ENCODE measurements around the gene AQR. TPM values are rescaled to one million over a fixed set of nuclear protein-coding genes. Genes with fewer than 3 reads are reported as not detected.
"Not testable (repeated sequence)": the region's sequence is repeated elsewhere in the genome, so short reads cannot be mapped to it uniquely, and the experiment has no call there.

AQR gene
- total RNA-seq, 1 experiment from 2014 or later: 52.7 TPM

DNA sequence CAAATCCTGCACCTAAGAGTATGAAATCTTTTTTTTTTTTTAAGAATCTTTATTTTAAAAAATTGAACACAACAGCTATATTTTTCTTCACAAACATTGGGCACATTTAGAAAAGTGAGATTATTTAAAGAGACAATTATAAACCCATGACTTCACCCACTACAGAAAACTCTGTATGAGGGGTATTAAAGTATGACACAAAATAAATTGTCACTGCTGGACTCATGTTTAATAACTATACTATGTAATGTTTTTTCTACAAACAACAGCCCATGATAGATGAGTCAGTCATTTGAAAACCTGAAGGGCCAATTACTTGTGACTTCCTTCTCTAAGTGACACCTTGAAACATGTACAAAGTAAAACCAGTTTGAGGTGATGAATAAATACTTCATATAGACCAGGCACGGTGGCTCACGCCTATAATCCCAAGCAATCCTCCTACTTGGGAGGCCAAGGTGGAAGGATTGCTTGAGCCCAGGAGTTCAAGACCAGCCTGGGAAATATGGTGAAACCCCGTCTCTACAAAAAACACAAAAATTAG, 36.0 kb downstream of the AQR start:
- no peak overlapping the region for H3K27ac ChIP-seq
- peaks cover 74% of the 10 kb centered on the region for H3K36me3 ChIP-seq
- no peaks in the 10 kb centered on the region for H3K9me3 ChIP-seq (replicated peaks)
- no peak for DNase-seq
- H3K4me1 ChIP-seq: no peaks in the 10 kb centered on the region
- H3K4me3 ChIP-seq: no peak overlapping the region
- H3K27me3 ChIP-seq: no peaks in the 10 kb centered on the region

DNA sequence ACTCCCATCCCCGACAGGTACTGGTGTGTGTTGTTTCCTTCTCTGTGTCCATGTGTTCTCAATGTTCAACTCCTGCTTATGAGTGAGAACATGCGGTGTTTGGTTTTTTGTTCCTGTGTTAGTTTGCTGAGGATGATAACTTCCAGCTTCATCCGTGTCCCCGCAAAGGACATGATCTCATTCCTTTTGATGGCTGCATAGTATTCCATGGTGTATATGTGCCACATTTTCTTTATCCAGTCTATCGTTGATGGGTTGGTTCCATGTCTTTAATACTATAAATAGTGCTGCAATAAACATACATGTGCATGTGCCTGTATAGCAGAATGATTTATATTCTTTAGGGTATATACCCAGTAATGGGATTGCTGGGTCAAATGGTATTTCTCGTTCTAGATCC, 41.2 kb downstream of the AQR start:
- not testable (repeated sequence) for H3K27ac ChIP-seq; H3K4me1 ChIP-seq; H3K4me3 ChIP-seq; DNase-seq; H3K9me3 ChIP-seq (replicated peaks); H3K27me3 ChIP-seq
- peaks cover 71% of the 10 kb centered on the region for H3K36me3 ChIP-seq

DNA sequence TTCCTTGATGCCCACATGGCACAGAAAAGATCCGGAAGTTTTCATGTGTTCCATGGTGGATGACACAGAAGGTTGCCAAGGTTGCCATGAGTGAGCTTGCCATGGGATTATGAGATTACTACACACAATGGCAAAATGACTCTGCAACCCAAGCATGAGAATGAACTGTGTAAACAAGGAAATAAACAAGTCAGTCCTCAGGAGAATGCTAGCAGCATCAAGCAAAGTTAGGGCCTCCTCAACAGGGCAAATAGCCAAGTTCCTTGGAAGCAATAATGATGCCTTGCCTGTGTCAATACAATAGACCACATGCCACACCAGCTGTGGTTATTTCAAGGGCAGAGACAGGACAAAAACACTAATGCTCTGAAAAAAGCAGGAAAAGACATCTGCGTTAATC, 41.8 kb downstream of the AQR start:
- H3K4me1 ChIP-seq: no peaks in the 10 kb centered on the region
- H3K4me3 ChIP-seq: no peak overlapping the region
- no peak overlapping the region for H3K27ac ChIP-seq
- H3K9me3 ChIP-seq (replicated peaks): no peaks in the 10 kb centered on the region
- no peaks in the 10 kb centered on the region for H3K27me3 ChIP-seq
- peaks cover 64% of the 10 kb centered on the region for H3K36me3 ChIP-seq
- DNase-seq: no peak

DNA sequence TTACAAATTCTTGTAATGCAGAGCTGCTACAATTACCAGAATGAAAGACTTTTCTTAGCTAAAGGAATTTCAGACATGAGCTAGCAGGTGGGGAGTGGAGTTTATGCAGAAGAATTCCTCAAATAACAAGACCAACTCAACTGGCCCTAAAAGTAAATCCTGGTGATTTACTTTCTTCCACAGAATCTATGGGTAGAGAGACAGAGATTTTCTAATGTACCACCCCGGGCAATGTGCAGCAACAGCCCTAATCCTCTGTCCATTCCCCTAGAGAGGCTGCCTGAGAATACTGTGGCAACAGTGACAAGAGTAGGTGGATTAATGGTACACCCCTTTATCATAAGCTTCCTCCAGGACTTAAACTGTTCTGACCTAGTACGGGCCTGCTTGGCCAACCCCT, 55.2 kb downstream of the AQR start:
- DNase-seq: peak; percentile 56 to 67
- no peaks in the 10 kb centered on the region for H3K27me3 ChIP-seq
- no peaks in the 10 kb centered on the region; the same call in none of the 2 replicates for H3K9me3 ChIP-seq (replicated peaks)
- peaks cover 68% of the 10 kb centered on the region for H3K36me3 ChIP-seq
- H3K4me1 ChIP-seq: peaks cover 22% of the 10 kb centered on the region
- no peak overlapping the region for H3K4me3 ChIP-seq
- H3K27ac ChIP-seq: peak overlapping the region; percentile 19; the same call in 1 of the 2 replicates

DNA sequence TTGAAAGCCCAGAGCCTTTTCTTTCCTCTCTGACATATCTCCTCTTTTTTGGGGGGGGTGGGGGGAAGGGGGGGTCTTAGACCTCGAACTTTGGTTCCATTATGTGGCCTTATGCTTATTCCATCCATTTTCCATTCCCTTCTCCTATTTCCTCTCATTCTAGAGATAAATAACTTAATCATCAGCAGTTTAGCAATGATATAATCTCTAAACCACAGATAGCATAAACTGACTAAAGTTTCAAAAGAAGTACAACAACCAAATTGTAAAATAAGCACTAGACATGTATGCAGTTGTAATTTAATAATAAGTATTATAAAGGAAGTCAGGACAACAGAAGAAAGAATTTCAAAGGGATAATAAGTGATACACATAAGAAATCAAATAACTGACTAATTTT, 64.5 kb downstream of the AQR start:
- peaks cover 18% of the 10 kb centered on the region for H3K4me1 ChIP-seq
- H3K4me3 ChIP-seq: no peak overlapping the region
- H3K27ac ChIP-seq: no peak overlapping the region
- H3K27me3 ChIP-seq: no peaks in the 10 kb centered on the region
- peaks cover 62% of the 10 kb centered on the region for H3K36me3 ChIP-seq
- H3K9me3 ChIP-seq (replicated peaks): no peaks in the 10 kb centered on the region
- no peak for DNase-seq

DNA sequence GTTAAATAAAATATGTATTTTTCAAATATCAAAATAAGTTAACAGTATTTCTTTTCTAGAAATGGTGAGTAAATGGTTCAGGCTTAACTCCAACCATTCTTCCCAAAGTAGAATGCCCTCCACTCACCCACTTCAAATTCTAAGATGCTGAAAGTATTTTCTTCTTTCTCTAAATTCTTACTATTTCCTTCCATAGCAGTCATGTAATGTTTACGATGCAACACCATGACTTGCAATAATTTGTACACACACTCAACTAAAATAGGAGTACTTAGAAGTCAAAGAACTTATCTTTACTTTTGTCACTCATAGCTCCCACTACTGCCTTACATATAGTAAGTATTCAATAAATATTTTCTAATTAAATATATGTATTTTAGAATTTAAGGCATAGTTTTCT, 65.0 kb downstream of the AQR start:
- H3K4me1 ChIP-seq: peaks cover 18% of the 10 kb centered on the region
- no peak overlapping the region for H3K27ac ChIP-seq
- no peaks in the 10 kb centered on the region for H3K27me3 ChIP-seq
- no peak for DNase-seq
- H3K4me3 ChIP-seq: no peak overlapping the region
- no peaks in the 10 kb centered on the region for H3K9me3 ChIP-seq (replicated peaks)
- peaks cover 65% of the 10 kb centered on the region for H3K36me3 ChIP-seq

DNA sequence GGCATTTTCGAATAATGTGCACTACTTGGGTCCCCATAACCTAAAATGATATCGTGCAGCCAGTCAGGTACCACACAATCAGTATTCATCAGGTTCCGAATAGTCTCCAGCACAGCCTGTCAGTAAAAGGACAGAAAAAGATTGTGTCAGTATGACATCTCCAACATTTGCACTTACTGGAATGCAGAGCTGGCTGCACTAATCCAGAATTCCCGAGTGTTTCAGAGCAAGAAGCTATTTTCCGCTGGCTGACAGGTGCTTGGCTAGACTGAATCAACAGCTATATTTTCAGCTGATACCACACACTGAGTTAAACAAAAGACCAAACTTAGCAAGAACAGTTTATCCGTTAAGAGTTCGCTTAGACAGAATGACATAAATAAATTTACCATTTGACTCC, 68.8 kb downstream of the AQR start:
- Histone ChIP-seq H3K4me1 (peaks cover 18% of the 10 kb centered on the region), H3K4me3 (no peak overlapping the region), H3K36me3 (peaks cover 61% of the 10 kb centered on the region), H3K9me3 (replicated peaks) (no peaks in the 10 kb centered on the region), H3K27me3 (no peaks in the 10 kb centered on the region), H3K27ac (peak overlapping the region; percentile 41)
- peak; percentile 56 to 70 for DNase-seq

DNA sequence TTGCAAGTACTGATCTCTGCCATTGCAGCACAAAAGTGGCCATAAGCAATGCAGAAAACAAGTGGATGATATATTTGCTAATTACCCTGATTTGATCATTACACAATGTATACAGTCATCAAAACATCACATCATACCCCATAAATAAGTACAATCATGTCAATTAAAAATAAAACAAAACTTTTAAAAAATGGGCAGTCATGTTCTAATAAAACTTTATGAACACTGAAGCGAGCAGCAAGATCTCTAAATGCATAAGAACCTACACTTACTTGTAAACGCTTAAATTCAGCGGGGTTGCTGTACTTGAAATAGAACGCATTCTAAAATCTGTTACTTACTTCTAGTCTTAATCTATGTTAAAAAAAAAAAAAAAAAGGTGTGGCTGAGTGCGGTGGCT, 73.4 kb downstream of the AQR start:
- peaks cover 5% of the 10 kb centered on the region; the same call in 1 of the 2 replicates for H3K9me3 ChIP-seq (replicated peaks)
- H3K4me1 ChIP-seq: peaks cover 11% of the 10 kb centered on the region
- no peaks in the 10 kb centered on the region for H3K27me3 ChIP-seq
- no peak overlapping the region for H3K27ac ChIP-seq
- H3K4me3 ChIP-seq: no peak overlapping the region
- H3K36me3 ChIP-seq: peaks cover 75% of the 10 kb centered on the region
- no peak for DNase-seq

DNA sequence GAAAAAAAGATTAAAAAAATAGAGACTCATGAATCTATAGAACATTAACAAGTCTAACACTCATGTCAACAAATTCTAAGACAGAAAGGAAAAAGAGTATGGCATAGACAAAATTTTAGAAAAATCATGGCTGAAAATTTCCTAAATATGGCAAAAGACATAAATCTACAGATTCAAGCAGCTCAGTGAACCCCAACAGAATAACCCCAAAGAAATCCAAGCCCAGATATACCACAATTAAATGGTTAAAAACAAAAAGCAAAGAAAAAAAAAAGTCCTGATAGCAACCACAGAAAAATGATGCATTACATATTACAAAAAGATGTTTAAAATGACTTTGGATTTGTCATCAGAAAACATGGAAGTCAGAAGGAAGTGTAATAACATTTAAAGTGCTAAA, 75.6 kb downstream of the AQR start:
- Histone ChIP-seq H3K27ac (no peak overlapping the region), H3K36me3 (peaks cover 84% of the 10 kb centered on the region), H3K27me3 (no peaks in the 10 kb centered on the region), H3K4me1 (no peaks in the 10 kb centered on the region), H3K9me3 (replicated peaks) (peaks cover 5% of the 10 kb centered on the region; the same call in 1 of the 2 replicates), H3K4me3 (no peak overlapping the region)
- no peak for DNase-seq

DNA sequence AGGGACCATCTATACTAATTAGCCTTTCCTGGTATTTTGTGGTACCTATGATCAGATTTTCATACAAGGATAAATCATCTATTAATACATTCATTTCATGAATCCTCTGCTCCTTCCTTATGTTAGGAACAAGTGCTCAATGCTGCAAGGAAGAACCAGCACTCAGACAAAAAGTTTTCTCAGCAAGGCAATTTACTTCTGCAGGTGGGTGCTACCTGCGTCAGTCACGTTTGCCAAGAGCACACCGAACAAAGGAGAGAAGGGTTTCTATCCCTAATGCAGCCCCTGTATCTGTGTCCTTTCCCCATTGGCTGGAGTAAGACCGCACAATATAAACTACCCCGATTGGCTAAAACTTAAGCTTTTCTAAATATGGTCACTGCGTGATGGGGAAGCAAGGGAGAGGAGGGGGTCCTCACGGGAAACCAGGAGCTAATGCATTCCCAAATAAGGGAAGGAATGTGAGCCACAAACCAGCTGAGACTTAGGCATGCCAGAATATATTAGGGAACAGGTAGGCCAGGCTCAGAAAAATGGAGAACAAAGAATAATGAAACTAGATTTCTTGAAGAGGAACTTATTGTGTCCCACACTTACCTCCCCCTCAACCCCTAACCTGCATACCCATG, 76.5 kb downstream of the AQR start:
- Histone ChIP-seq H3K36me3 (peaks cover 89% of the 10 kb centered on the region), H3K27me3 (no peaks in the 10 kb centered on the region), H3K4me3 (no peak overlapping the region), H3K9me3 (replicated peaks) (peaks cover 5% of the 10 kb centered on the region; the same call in 1 of the 2 replicates), H3K27ac (no peak overlapping the region), H3K4me1 (no peaks in the 10 kb centered on the region)
- no peak for DNase-seq

DNA sequence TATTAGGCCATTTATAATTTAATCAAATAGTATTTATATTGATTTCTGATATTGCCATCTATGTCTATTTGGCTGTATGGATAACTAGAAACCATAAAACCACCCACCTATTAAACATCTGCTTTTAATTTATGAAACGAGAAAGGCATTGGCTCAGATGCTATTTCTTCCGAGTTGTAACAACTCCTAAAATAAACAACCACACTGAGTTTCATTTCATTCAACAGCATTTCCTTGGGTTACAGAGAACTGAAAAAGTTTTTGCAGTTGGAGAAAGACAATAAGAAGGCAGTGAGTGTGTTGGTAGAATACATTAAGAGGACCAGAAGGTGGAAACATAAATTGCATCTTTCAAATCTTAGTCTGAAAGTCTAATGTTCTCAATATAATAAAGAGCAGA, 79.1 kb downstream of the AQR start:
- H3K4me1 ChIP-seq: no peaks in the 10 kb centered on the region
- H3K27ac ChIP-seq: no peak overlapping the region
- no peaks in the 10 kb centered on the region for H3K27me3 ChIP-seq
- H3K9me3 ChIP-seq (replicated peaks): peaks cover 5% of the 10 kb centered on the region; the same call in 1 of the 2 replicates
- DNase-seq: no peak
- H3K36me3 ChIP-seq: peaks cover 82% of the 10 kb centered on the region
- no peak overlapping the region for H3K4me3 ChIP-seq

DNA sequence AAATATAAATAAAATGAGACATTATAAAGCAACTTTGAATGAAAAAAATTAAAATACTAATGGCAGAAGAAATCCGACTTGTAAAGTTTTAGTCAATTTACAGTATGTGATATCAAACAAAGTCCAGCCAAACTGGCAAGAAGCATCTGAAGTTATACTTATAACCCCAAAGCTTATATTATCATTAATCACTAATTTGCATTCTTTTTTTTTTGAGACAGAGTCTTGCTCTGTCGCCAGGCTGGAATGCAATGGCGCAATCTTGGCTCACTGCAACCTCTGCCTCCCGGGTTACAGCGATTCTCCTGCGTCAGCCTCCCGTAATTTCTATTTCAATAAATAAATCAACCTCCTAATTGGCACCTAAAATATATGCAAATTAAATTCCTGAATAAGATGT, 80.1 kb downstream of the AQR start:
- peaks cover 84% of the 10 kb centered on the region for H3K36me3 ChIP-seq
- H3K9me3 ChIP-seq (replicated peaks): peaks cover 5% of the 10 kb centered on the region; the same call in 1 of the 2 replicates
- H3K27me3 ChIP-seq: no peaks in the 10 kb centered on the region
- no peak overlapping the region for H3K27ac ChIP-seq
- H3K4me3 ChIP-seq: no peak overlapping the region
- H3K4me1 ChIP-seq: no peaks in the 10 kb centered on the region
- DNase-seq: no peak

DNA sequence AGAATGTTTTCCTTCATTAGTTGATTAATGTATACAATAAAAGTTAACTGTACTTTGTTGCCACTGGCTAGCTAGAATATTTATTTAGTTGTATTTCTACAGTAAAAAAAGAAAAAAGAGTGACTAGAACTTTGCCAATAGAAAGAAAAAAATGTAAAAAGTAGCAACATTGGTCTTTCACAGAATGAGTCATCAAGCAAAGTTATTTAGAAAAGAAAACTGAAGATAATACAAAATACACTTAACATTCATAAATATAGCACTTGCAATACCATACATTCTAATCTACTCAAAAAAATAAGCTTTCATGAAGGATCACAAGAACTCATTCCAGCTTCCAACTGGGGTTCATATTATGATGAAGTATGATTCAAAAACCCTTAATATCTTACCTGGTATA, 83.4 kb downstream of the AQR start:
- peaks cover 85% of the 10 kb centered on the region for H3K36me3 ChIP-seq
- H3K27me3 ChIP-seq: no peaks in the 10 kb centered on the region
- H3K4me1 ChIP-seq: no peaks in the 10 kb centered on the region
- no peak for DNase-seq
- H3K4me3 ChIP-seq: no peak overlapping the region
- no peak overlapping the region for H3K27ac ChIP-seq
- H3K9me3 ChIP-seq (replicated peaks): no peaks in the 10 kb centered on the region

DNA sequence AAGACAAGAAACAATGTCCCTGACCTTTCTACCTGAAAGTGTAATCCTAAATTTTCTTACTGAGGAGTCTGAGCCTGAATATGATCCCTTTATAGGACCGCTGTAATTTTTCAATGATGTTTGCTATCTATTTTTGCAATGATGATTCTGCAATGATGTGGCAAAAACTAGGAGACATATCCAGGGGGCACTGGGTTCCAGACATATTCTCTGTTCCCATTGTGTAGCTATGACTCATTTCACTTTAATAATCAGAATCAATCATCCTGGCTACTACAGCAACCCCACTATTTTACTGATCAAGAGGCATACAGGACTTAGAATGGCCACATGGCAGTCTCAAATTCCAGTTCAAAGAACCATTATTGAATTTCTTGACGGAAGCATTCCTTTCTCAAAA, 85.9 kb downstream of the AQR start:
- H3K4me3 ChIP-seq: no peak overlapping the region
- H3K4me1 ChIP-seq: no peaks in the 10 kb centered on the region
- DNase-seq: no peak
- no peaks in the 10 kb centered on the region for H3K9me3 ChIP-seq (replicated peaks)
- H3K27ac ChIP-seq: no peak overlapping the region
- H3K36me3 ChIP-seq: peaks cover 78% of the 10 kb centered on the region
- H3K27me3 ChIP-seq: no peaks in the 10 kb centered on the region

DNA sequence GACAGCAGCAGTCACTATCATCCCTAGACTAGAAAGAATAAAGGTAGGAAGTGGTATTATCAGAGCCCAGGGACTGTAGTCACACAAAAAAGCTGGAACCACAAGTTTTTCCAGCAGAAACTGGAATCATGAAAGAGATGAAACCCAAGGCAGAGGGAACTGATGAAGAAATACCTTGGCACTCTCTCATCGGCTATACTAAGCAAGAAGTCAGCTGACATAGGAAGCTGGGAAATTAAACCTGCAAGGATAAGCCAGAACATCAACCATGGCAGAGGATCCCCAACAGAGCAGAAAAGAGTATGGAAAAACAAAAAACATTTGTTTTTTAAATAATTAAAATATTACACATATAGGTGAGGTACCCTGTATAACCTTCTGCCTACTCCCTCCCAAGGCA, 86.5 kb downstream of the AQR start:
- Histone ChIP-seq H3K27ac (no peak overlapping the region), H3K36me3 (peaks cover 76% of the 10 kb centered on the region), H3K9me3 (replicated peaks) (no peaks in the 10 kb centered on the region), H3K4me1 (no peaks in the 10 kb centered on the region), H3K27me3 (no peaks in the 10 kb centered on the region), H3K4me3 (no peak overlapping the region)
- DNase-seq: no peak

DNA sequence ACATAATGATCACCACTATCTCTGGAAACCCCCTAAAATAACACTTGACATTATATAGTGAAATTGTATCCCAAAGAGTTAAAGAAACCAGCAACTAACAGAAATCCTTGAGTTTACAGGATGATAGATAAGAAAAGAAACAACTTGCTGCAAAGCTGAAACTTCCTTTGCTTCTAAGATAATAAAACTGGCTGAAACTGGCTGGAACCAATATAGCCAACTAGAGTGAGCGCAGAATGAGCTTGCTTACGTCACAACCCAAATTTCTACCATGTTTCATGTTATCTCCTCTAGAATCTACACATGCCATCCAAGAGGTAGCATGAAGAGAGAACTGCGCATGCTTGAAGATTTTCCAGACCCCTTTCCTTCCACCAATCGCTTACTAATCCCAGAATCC, 90.4 kb downstream of the AQR start:
- Histone ChIP-seq H3K9me3 (replicated peaks) (no peaks in the 10 kb centered on the region), H3K27ac (no peak overlapping the region), H3K4me3 (no peak overlapping the region), H3K36me3 (peaks cover 76% of the 10 kb centered on the region), H3K4me1 (no peaks in the 10 kb centered on the region), H3K27me3 (no peaks in the 10 kb centered on the region)
- no peak for DNase-seq
